Panc1 (cell line): ENCODE results near the gene PAPPA.

Experiments
- POLR2AphosphoS5 ChIP-seq: IDR thresholded peaks from 2 replicates; pipeline ENCODE4 v1.6.1; 2012; ENCODE audit warnings: mild to moderate bottlenecking, low read depth, low read length, moderate library complexity
- REST ChIP-seq, 2 experiments: IDR thresholded peaks; 2 replicates each; pipeline ENCODE4 v1.6.1; 2011 to 2012; ENCODE audit warnings: low read depth in 2 of 2, control low read depth in 1 of 2, low read length in 1 of 2, mild to moderate bottlenecking in 1 of 2, moderate library complexity in 1 of 2; ENCODE audit not compliant: insufficient read depth in 1 of 2
- SIN3A ChIP-seq: IDR thresholded peaks from 2 replicates; pipeline ENCODE4 v1.6.1; 2012; ENCODE audit warnings: low read depth, mild to moderate bottlenecking, low read length, moderate library complexity, borderline replicate concordance; ENCODE audit not compliant: insufficient read depth
- TCF7L2 ChIP-seq: IDR thresholded peaks from 2 replicates; pipeline ENCODE4 v1.6.1; 2011; ENCODE audit warnings: mild to moderate bottlenecking, low read depth, low read length, inconsistent platforms
- TF ChIP-seq, protein P1 (sequence below): fragments of 450-650 bp; IDR thresholded peaks from 2 replicates; pipeline ENCODE4 v1.5.1; 2017; ENCODE audit warnings: mild to moderate bottlenecking

DNA sequence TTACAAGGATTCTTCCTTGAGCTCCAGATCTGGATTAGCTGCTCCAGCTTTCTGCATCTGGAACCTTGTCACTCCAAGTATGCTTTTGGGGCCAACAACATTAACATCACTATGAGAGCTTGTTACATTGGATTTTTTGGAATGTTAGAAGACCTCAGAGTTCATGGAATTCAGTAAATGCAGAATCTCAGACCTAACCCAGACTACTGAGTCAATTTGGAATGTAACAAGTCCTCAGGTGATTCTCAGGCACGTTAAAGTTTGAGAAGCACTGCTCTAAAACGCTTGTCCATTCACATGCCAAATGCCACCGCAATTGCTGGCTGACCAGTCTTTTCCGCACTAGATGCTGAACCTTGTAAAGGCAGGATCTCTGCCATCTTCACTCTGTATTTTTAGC is 282.1 kb downstream of the PAPPA start:
- TF ChIP-seq, protein P1, sequence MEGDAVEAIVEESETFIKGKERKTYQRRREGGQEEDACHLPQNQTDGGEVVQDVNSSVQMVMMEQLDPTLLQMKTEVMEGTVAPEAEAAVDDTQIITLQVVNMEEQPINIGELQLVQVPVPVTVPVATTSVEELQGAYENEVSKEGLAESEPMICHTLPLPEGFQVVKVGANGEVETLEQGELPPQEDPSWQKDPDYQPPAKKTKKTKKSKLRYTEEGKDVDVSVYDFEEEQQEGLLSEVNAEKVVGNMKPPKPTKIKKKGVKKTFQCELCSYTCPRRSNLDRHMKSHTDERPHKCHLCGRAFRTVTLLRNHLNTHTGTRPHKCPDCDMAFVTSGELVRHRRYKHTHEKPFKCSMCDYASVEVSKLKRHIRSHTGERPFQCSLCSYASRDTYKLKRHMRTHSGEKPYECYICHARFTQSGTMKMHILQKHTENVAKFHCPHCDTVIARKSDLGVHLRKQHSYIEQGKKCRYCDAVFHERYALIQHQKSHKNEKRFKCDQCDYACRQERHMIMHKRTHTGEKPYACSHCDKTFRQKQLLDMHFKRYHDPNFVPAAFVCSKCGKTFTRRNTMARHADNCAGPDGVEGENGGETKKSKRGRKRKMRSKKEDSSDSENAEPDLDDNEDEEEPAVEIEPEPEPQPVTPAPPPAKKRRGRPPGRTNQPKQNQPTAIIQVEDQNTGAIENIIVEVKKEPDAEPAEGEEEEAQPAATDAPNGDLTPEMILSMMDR, result no peak
- TF ChIP-seq POLR2AphosphoS5, result no peak
- no peak for TF ChIP-seq REST (IDR thresholded peaks at IDR 0.05; ENCODE audit: insufficient read depth in 1 of 2, low read depth in 2 of 2, low read length in 1 of 2)
- TF ChIP-seq TCF7L2, result no peak
- no peak for TF ChIP-seq SIN3A
